Adrenal gland (tissue), 5 donors: ENCODE data around the gene SEZ6.

Experiments
- POLR2A ChIP-seq, 2 donors: fragments of 450-650 bp; IDR thresholded peaks; one replicate each; pipeline ENCODE4 v1.6.1; 2017; ENCODE audit warnings: antibody characterized with exemption in 2 of 2, mild to moderate bottlenecking in 2 of 2, moderate library complexity in 1 of 2
- TF ChIP-seq, protein P1 (sequence below), 6 experiments: fragments of 450-650 bp in 4 of 6; fragments of 200-600 bp in 2 of 6; sonication (generic) in 1 of 6; IDR thresholded peaks; 1 replicate in 5 of 6; 2 replicates in 1 of 6; pipeline versions ENCODE4 v1.5.1 to v1.8.0; 2016 to 2021; ENCODE audit warnings: antibody characterized with exemption in 6 of 6, mild to moderate bottlenecking in 2 of 6, moderate library complexity in 1 of 6
- donor health status: DM: no; HTN: no; CAD: no.

DNA sequence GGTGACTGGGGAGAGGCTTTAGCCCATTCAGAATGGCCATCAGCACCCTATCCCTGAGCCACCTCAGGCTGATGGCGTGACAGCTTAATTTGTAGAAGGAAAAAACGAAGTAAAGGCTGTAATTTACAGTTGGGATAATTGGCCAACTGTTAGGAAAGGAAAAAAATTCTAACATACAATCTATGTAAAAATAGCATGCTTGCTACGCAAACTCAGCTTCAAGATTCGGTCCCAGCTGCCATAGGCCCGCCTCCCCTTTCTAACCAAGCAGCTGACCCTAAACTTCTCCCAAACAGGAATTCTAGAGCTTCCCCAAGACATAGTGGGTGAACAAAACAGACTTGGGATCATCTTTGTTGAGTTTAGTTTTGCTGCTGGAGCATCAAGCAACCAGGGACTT, 4.9 kb downstream of the SEZ6 start:
- TF ChIP-seq, protein P1, sequence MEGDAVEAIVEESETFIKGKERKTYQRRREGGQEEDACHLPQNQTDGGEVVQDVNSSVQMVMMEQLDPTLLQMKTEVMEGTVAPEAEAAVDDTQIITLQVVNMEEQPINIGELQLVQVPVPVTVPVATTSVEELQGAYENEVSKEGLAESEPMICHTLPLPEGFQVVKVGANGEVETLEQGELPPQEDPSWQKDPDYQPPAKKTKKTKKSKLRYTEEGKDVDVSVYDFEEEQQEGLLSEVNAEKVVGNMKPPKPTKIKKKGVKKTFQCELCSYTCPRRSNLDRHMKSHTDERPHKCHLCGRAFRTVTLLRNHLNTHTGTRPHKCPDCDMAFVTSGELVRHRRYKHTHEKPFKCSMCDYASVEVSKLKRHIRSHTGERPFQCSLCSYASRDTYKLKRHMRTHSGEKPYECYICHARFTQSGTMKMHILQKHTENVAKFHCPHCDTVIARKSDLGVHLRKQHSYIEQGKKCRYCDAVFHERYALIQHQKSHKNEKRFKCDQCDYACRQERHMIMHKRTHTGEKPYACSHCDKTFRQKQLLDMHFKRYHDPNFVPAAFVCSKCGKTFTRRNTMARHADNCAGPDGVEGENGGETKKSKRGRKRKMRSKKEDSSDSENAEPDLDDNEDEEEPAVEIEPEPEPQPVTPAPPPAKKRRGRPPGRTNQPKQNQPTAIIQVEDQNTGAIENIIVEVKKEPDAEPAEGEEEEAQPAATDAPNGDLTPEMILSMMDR (IDR thresholded peaks at IDR 0.05), result no peak
- no peak for TF ChIP-seq POLR2A (IDR thresholded peaks at IDR 0.05)
